Left colon (tissue), 2 donors: ENCODE measurements around the gene GATC. TPM values are rescaled to one million over a fixed set of nuclear protein-coding genes. Genes with fewer than 3 reads are reported as not detected.

ENCODE experiments used
- ATAC-seq: fragments of 200-7000 bp; cut with Tn5 transposase; one replicate; pipeline ENCODE4 v1.9.1; 2020; ENCODE audit warnings: mild to moderate bottlenecking, moderate library complexity
- DNase-seq, 2 donors: peaks; one replicate each; pipeline ENCODE4 v3.0.0-alpha.2; 2020
- intact Hi-C, 2 donors: fragments of 100-400 bp; cut with DNase I in 1 of 2; cut with micrococcal nuclease in 1 of 2; formaldehyde crosslinking; loops; one replicate each; pipeline versions ENCODE4 v1.11.2 to v1.14.0; 2022; cut with DNase I, micrococcal nuclease
- total RNA-seq, 2 donors: library from RNA; stranded (reverse); fragmentation: NEBNext Ultra II Directional; extraction: Animal tissue kit (Norgen Biotek cat#: 25700); gene quantifications; one replicate each; pipeline ENCODE4 v1.2.1, GENCODE V29; 2021
- donor health status: DM: no; HTN: no; CAD: no.
- donor health status: DM: yes; HTN: yes; CAD: no.

Gene GATC
- total RNA-seq, 2 donors from 2014 or later: 18.9 to 32.7 TPM

DNA sequence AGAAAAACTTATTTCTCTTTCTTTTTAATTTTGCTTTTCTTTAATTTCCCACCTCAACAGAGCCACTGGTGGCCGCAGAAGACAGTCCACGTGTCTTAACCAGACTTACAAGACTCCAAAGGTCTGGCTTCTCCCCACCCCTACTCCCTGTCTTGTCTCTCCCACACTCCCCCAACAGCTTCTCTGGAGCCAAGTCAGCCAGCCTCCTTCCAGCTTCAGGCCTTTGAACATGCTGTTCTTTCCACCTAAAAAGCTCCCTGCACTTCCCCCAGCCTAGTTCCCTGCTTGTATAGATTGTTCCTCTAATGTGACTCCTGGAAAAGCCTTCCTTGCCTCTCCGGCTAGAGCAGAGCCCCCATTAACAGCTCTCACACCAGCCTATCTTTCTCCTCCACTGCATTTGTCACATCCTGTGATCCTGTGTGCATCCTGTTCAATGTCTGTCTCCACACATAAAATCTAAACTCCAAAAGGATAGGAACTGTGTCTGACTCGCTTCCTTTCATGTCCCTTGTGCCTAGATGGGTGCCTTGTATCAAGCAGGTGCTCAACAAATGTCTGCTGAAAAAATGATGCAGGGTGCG, 41.9 kb downstream of the GATC start:
- DNase-seq (no peak), ATAC-seq (no peak)
- intact Hi-C loops: no loop called here

DNA sequence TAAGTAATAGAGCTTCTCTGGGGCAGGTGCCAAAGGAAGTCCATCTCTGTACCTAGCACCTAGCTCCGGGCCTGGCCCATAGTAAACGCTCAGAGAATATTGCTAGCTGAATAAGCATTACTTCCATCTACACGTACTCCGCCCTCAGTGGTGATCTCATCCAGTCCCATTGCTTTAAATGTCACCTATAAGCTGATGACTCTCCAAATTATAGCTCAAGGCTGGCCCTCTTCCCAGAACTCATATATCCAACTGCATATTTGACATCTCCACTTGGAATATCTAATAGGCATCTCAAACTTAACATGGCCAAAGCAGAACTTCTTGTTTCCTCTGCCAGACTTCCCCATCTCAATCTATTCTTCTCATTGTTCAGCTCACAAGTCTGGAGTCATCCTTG, 42.8 kb downstream of the GATC start:
- DNase-seq: peak in 1 of 2 donors; percentile 18
- peak; percentile 94 for ATAC-seq
- intact Hi-C loops: no loop called here

DNA sequence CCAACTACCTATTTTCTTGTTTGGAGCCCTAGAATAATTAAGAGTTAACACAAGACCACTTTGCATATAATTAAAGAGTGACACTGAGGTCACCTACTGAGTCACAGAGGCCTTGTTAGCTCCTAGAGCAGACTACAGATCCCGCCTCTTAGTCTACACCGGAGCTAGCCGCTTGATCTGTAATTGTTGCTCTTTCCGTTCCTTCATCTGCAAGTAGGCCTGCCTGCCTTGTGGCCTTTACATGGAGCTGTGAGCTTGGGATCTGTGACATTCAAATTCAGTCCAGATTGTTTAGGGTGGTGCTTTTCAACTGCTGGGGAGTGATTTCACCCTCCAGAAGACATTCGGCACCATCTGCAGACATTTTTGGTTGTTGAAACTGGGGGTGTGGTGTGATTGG, 44.1 kb downstream of the GATC start:
- ATAC-seq: no peak
- intact Hi-C loops: no loop called here

DNA sequence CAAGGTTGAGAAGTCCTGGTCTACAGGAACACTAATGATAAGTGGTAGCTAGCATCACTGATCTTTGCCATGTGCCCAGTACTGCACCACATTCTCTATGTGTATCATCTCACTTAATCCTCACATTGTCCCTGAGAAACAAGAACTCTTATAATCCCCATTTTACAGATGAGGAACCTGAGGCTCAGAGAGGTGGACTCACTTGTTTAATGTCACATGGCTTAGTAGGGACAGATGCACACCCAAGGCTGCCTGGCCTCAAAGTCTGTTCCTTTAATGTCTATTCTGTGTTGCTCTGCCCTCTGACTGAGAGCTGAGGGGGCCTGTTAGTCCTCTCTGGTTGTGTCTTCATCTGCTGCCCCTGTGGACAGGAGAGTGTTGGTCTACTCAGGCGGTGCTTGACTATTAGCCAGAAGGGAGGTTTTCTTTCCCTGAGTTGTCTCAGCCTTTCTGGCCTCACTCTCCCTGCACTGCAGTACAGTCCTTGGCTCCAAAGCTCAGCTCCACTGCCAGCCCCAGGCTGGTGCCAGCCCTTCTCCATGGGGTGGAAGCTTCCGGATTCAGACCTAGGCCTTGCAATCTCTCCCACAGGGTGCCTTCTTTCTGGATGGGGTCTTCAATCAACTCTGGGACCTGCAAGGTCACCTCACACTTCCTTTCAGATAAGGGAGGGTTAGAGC, 44.7 kb downstream of the GATC start:
- intact Hi-C loops: no loop called here
- no peak for ATAC-seq
- no peak for DNase-seq

More for the DNA sequence above, 44.1 kb downstream of the GATC start:
- DNase-seq: no peak

DNA sequence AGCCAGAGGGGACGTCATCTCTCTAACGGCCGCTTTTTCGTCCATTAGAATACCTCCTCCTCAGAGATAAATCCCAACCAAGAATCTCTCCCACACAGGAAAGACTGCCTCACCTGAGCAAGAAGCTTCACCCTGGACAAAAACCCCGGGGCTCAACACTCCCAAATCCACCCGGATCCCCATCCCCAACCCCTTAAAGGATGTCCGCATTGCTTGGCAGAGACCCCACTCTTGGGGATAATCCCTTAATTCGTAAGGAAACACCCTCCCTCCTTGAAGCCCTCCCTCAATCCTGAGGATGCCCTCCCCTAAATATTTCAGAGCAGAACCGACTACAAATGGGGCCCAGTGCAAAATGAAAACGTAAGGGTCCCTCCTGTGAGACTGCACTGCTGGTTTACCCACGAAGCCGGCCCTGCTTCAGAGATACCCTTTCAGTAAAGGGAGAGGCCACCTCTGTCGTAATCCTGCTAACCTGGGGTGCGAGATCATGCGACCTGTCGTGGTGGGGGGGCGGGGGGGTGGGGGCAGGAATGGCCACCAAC, 49.0 kb downstream of the GATC start:
- ATAC-seq (peak; percentile 0), DNase-seq (no peak)
- intact Hi-C loops: no loop called here

DNA sequence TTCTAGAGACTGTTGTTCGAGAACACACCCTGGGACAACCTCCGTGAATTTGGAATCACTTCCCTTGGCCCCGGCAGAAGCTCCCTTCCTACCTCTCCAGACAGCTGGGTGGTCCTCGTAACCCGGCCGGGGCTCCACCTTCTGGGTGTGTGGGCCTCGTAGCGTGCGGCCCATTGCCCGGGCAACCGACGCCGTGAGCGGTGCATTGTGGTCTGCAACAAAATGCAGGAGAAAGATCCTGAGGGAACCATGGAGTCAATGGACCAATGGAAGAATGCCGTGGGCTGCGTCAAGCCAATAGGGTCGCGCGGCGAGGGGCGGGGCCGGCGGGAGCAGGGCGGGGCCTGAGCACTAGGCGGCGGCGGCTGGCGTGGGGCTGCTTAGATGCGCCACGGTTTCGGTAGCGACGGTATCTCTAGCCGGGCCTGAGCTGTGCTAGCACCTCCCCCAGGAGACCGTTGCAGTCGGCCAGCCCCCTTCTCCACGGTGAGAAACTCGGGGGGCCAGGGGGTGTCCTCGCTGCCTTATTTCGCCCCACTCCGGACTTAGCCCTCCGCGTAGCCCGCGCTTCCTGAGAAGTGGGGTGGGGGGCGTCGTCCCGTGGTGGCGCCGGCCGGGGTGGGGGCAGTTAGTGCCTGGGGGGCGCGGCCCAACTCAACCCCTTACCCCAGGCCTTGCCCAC, 49.6 kb downstream of the GATC start, which contains the start of gene DYNLL1:
Gene DYNLL1 (plus strand): TSS at position 383 of the 682 bp plus-strand sequence. CDS start 309 bp downstream, outside the sequence.
- DNase-seq: peak; percentile 94 to 98
- intact Hi-C loops: no loop called here
- peak; percentile 97 for ATAC-seq

DNA sequence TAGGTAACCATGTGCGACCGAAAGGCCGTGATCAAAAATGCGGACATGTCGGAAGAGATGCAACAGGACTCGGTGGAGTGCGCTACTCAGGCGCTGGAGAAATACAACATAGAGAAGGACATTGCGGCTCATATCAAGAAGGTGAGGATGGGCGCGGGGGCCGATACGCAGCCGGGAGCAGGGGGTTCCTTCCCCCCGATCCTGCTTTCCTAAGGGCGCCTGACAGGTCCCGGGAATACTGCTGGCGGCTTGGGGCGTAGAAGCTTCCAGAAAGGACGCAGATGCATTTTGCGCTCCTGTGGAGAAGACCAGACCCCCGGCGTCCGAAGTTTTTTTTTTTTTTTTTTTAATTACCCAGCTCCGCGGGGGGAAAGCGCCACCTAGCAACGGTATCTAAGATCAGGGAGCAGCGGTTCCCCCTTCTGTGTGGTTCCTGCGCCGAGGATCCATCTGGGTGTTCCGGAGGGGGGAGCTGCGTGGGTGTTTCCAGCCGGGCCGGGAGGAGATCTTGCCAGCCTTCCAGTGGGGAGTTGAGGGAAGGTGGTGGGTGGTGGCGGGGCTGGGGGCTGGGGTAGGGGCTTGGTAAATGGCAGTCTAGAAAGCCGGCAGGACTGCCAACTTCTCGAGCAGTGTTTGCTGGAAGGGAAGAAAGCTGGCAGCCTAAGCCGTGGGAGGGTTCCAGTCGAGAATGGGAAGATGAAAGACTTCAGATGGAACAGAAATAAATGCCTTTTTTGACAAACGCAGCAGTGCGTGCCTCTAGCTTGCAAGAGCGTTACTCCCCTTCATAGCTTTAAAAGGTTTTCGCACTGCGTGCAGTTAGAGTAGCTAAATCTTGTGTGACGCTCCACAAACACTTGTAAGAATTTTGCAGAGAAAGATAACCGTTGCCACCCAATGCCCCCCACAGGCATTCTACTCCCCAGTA, 50.4 kb downstream of the GATC start:
- intact Hi-C loops: no loop called here
- ATAC-seq (peak; percentile 59), DNase-seq (peak; percentile 68 to 70)

DNA sequence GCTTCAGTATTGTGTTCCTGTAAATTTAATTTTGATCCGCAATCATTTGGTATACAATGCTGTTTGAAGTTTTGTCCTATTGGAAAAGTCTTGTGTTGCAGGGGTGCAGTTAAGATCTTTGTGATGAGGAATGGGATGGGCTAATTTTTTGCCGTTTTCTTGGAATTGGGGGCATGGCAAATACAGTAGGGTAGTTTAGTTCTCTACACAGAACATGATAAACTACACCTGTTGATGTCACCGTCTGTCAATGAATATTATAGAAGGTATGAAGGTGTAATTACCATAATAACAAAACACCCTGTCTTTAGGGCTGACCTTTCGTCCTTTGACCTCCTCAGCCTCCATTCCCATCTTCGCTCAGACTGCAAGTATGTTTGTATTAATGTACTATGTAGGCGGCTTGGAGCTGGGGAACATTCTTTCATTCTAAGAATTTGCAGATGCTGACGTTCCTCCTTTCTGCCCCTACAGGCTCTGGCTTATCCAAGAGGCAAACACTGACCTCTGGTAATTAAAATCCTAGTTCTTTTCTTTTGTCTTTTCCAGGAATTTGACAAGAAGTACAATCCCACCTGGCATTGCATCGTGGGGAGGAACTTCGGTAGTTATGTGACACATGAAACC, 51.4 kb downstream of the GATC start:
- ATAC-seq: no peak
- no peak for DNase-seq
- intact Hi-C loops: no loop called here

DNA sequence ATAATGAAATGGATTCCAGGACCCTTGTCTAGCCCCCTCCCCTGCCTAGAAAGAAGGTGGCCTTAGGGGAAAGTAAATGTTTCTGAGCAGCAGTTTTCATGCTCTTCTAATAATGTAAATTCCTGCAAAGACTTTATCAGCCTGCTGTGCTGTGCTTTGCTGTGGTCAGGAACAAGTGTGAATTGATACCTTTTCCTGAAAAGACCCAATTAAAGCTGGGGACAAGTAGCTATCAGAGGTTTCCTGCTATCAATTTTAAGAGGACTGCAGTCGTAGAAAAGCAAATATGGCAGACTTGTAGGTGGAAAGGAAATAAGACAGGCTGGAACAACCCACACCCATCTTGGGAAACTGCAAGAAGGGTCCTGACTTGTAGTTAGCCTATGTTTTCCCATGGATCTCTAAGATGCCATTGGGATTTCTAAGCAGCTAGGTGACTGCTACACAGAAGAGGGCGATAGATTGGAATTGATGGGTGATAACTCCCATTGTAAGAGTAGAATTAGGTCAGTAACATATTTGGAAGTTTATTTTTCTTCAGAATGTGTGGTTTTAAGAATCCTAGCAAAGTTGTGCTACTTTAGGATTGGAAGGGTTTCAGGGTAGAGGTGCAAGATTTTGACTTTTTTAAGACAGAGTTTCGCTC, 52.7 kb downstream of the GATC start:
- ATAC-seq (no peak), DNase-seq (no peak)
- intact Hi-C loops: no loop called here

DNA sequence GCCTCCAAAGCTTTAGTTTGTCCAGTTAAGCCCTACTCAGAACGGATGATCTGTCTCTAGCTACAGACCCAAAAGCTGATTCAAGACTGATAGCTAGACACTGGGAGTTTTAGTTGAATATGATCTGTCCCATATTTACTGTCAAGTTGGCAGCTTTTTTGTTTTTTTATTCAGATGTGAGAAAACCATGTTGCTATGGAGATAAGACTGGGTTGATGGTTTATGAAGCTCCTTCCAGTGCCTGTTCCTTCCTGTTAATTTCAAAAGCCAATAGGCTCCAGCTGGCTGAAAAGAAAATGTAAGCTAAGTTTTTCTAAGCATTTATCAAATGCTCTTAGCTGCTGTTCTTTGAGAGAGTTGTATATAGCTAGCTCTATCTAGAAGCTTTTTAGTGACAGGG, 54.3 kb downstream of the GATC start:
- DNase-seq (no peak), ATAC-seq (no peak)
- intact Hi-C loops: no loop called here

DNA sequence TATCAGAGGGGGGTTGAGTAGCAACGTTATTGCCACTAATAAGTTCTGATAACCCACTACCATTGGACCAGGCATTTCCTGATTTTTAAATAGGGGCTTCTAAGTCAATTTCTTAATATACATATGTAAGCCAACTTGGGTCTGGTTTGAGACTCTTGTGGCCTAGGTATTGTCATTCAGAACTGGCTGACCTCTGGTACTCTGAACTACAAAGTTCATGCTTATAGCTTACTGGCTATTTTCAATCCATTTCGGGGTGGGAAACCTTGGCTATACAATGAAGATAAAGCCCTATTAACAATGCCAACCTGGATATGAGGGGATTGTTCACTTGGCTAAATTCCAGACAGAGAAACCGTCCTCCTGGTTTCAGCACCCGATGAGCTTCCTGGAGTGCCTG, 58.3 kb downstream of the GATC start:
- intact Hi-C loops: no loop called here
- no peak for DNase-seq
- ATAC-seq: no peak

DNA sequence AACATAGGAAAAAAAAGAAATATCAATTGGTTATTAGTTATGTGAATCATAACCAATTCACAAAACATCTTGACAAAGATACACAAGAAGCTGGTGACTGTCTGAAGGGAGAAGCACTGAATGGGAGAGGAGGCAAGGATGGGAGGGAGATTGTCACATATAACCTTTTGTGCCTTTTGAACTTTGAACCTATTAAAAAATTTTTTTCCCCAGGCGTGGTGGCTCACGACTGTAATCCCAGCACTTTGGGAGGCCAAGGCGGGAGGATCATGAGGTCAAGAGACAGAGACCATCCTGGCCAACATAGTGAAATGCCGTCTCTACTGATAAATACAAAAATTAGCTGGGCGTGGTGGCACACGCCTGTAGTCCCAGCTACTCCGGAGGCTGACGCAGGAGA, 62.3 kb downstream of the GATC start:
- ATAC-seq: peak; percentile 92
- no peak for DNase-seq
- intact Hi-C loops: no loop called here

Other genes starting within 250 kb of the GATC start
- gene RPLP0, start 245.3 kb upstream of the GATC start, total RNA-seq: 1,000 to 10,000 TPM; 1,414 to 1,580 TPM
- 100 to 1,000 TPM; 161 to 164 TPM for gene PXN, start 180.7 kb upstream of the GATC start, total RNA-seq
- gene RNU4-2, start 154.5 kb upstream of the GATC start, total RNA-seq: 1,000 to 10,000 TPM; 7,104 to 9,174 TPM
- 1,000 to 10,000 TPM; 2,546 to 2,662 TPM for gene RNU4-1, start 153.2 kb upstream of the GATC start, total RNA-seq
- gene SIRT4, start 144.1 kb upstream of the GATC start, total RNA-seq: 1 to 10 TPM; 1.2 to 1.3 TPM
- gene PLA2G1B, start 118.7 kb upstream of the GATC start, total RNA-seq: not detected
- 1 to 10 TPM; 3.4 to 7.4 TPM for gene MSI1, start 77.3 kb upstream of the GATC start, total RNA-seq
- gene COX6A1, start 8.3 kb upstream of the GATC start, total RNA-seq: 1,000 to 10,000 TPM in 1 of 2 donors, 100 to 1,000 TPM in 1; 936 to 1,140 TPM
- gene TRIAP1, start 60 bp upstream of the GATC start, total RNA-seq: 10 to 100 TPM; 14.1 to 20.1 TPM
- gene SRSF9, start 23.3 kb downstream of the GATC start, total RNA-seq: 100 to 1,000 TPM; 135 to 143 TPM
- 100 to 1,000 TPM; 338 to 371 TPM for gene DYNLL1, start 49.7 kb downstream of the GATC start, total RNA-seq
- 10 to 100 TPM; 31.2 to 35.1 TPM for gene COQ5, start 82.7 kb downstream of the GATC start, total RNA-seq
- 100 to 1,000 TPM; 211 to 223 TPM for gene RNF10, start 87.9 kb downstream of the GATC start, total RNA-seq
- gene POP5, start 135.0 kb downstream of the GATC start, total RNA-seq: 10 to 100 TPM; 28.5 to 34.5 TPM
- 1 to 10 TPM; 1.2 to 2.5 TPM for gene CABP1, start 194.2 kb downstream of the GATC start, total RNA-seq
- 100 to 1,000 TPM; 271 to 278 TPM for gene MLEC, start 240.7 kb downstream of the GATC start, total RNA-seq